H9 (cell line): Measurements from ENCODE around the gene DBNL. TPM values are rescaled to one million over a fixed set of nuclear protein-coding genes. Genes with fewer than 3 reads are reported as not detected.
A peak's percentile ranks its signal among the peaks of the same experiment; 100 is the strongest.
"Not testable (repeated sequence)": the region's sequence is repeated elsewhere in the genome, so short reads cannot be mapped to it uniquely, and the experiment has no call there.

Experiments
- DNase-seq: peaks from one replicate; pipeline ENCODE4 v3.0.0-alpha.2; 2017
- H2AFZ ChIP-seq: one replicate; pipeline ENCODE4 v1.6.1; 2013; ENCODE audit warnings: mild to moderate bottlenecking, low read length, control low read depth, moderate library complexity
- H2AK5ac ChIP-seq: 2 replicates; pipeline ENCODE4 v1.6.1; 2013; ENCODE audit warnings: low read length, control low read depth, mixed read lengths; ENCODE audit not compliant: insufficient read length
- H2BK120ac ChIP-seq: one replicate; pipeline ENCODE4 v1.6.1; 2013; ENCODE audit warnings: low read depth, mild to moderate bottlenecking, low read length, control low read depth, inconsistent platforms; ENCODE audit not compliant: poor library complexity, severe bottlenecking
- H2BK12ac ChIP-seq: 2 replicates; pipeline ENCODE4 v1.6.1; 2013; ENCODE audit warnings: low read length, control low read depth, mixed read lengths, low read depth; ENCODE audit not compliant: insufficient read length
- H2BK15ac ChIP-seq: 2 replicates; pipeline ENCODE4 v1.6.1; 2013; ENCODE audit warnings: low read depth, low read length, control low read depth
- H2BK20ac ChIP-seq: one replicate; pipeline ENCODE4 v1.6.1; 2013; ENCODE audit warnings: low read depth, mild to moderate bottlenecking, low read length, control low read depth, inconsistent platforms; ENCODE audit not compliant: poor library complexity, severe bottlenecking
- H2BK5ac ChIP-seq: 2 replicates; pipeline ENCODE4 v1.6.1; 2013; ENCODE audit warnings: low read length, control low read depth, mixed read lengths; ENCODE audit not compliant: insufficient read length
- H3K14ac ChIP-seq: 2 replicates; pipeline ENCODE4 v1.6.1; 2013; ENCODE audit warnings: low read length, control low read depth; ENCODE audit not compliant: insufficient read depth
- H3K18ac ChIP-seq: 2 replicates; pipeline ENCODE4 v1.6.1; 2013; ENCODE audit warnings: low read depth, mild to moderate bottlenecking, mixed read lengths, low read length, control low read depth; ENCODE audit not compliant: insufficient read length
- H3K23ac ChIP-seq: 2 replicates; pipeline ENCODE4 v1.6.1; 2013; ENCODE audit warnings: low read length, control low read depth, mixed read lengths, low read depth; ENCODE audit not compliant: insufficient read length
- H3K23me2 ChIP-seq: 2 replicates; pipeline ENCODE4 v1.6.1; 2013; ENCODE audit warnings: low read depth, mild to moderate bottlenecking, mixed read lengths, low read length, control low read depth; ENCODE audit not compliant: insufficient read length, poor library complexity, severe bottlenecking
- H3K27ac ChIP-seq: 2 replicates; pipeline ENCODE4 v1.5.1; 2013; ENCODE audit warnings: low read length, control low read depth, mixed read lengths, low read depth; ENCODE audit not compliant: insufficient read length
- H3K27me3 ChIP-seq: 2 replicates; pipeline ENCODE4 v1.6.1; 2013; ENCODE audit warnings: low read length, control low read depth, inconsistent platforms; ENCODE audit not compliant: insufficient read depth
- H3K4ac ChIP-seq: 2 replicates; pipeline ENCODE4 v1.6.1; 2013; ENCODE audit warnings: low read depth, mild to moderate bottlenecking, control low read depth, inconsistent platforms, low read length, moderate library complexity
- H3K4me1 ChIP-seq: 2 replicates; pipeline ENCODE4 v1.6.1; 2013; ENCODE audit warnings: low read length, control low read depth, inconsistent platforms; ENCODE audit not compliant: insufficient read depth
- H3K4me2 ChIP-seq: 2 replicates; pipeline ENCODE4 v1.6.1; 2013; ENCODE audit warnings: low read length, control low read depth, mixed read lengths; ENCODE audit not compliant: insufficient read length, insufficient read depth
- H3K56ac ChIP-seq: 2 replicates; pipeline ENCODE4 v1.6.1; 2013; ENCODE audit warnings: low read depth, mild to moderate bottlenecking, mixed read lengths, low read length, control low read depth; ENCODE audit not compliant: insufficient read length
- H3K79me1 ChIP-seq: 2 replicates; pipeline ENCODE4 v1.6.1; 2013; ENCODE audit warnings: low read depth, mild to moderate bottlenecking, moderate library complexity, low read length, control low read depth, inconsistent platforms; ENCODE audit not compliant: insufficient read depth, poor library complexity, severe bottlenecking
- H3K79me2 ChIP-seq: 2 replicates; pipeline ENCODE4 v1.6.1; 2013; ENCODE audit warnings: low read length, control low read depth, inconsistent platforms; ENCODE audit not compliant: insufficient read depth
- H3K9ac ChIP-seq: 2 replicates; pipeline ENCODE4 v1.6.1; 2013; ENCODE audit warnings: low read length, control low read depth, mixed read lengths; ENCODE audit not compliant: insufficient read length; ENCODE audit errors: extremely low read depth
- H3K9me3 ChIP-seq: one replicate; pipeline ENCODE4 v1.6.1; 2013; ENCODE audit warnings: low read depth, low read length, inconsistent platforms; ENCODE audit not compliant: control insufficient read depth
- H3T11ph ChIP-seq: one replicate; pipeline ENCODE4 v1.6.1; 2013; ENCODE audit warnings: mild to moderate bottlenecking, low read length, control low read depth, inconsistent platforms
- H4K20me1 ChIP-seq: one replicate; pipeline ENCODE4 v1.6.1; 2013; ENCODE audit not compliant: control insufficient read depth, insufficient read length, insufficient read depth
- H4K5ac ChIP-seq: 2 replicates; pipeline ENCODE4 v1.6.1; 2013; ENCODE audit warnings: low read depth, mild to moderate bottlenecking, mixed read lengths, low read length, control low read depth; ENCODE audit not compliant: insufficient read length
- H4K8ac ChIP-seq: replicated peaks from 2 replicates; pipeline ENCODE4 v1.6.1; 2013; ENCODE audit warnings: low read length, control low read depth, mixed read lengths, low read depth; ENCODE audit not compliant: insufficient read length
- H4K91ac ChIP-seq: 2 replicates; pipeline ENCODE4 v1.6.1; 2013; ENCODE audit warnings: low read depth, mild to moderate bottlenecking, moderate library complexity, mixed read lengths, low read length, control low read depth; ENCODE audit not compliant: insufficient read length
- H3K27ac Mint-ChIP-seq, 3 experiments: 2 replicates in 2 of 3; 3 replicates in 1 of 3; pipeline ENCODE4 v1.8.0; 2020 to 2021; ENCODE audit warnings: mixed read lengths in 3 of 3, mild to moderate bottlenecking in 1 of 3, moderate library complexity in 1 of 3
- H3K27me3 Mint-ChIP-seq: 2 replicates; pipeline ENCODE4 v1.8.0; 2021; ENCODE audit warnings: low read depth, mild to moderate bottlenecking, moderate library complexity, mixed read lengths
- H3K36me3 Mint-ChIP-seq, 3 experiments: 2 replicates in 2 of 3; 3 replicates in 1 of 3; pipeline ENCODE4 v1.8.0; 2020 to 2021; ENCODE audit warnings: low read depth in 3 of 3, mixed read lengths in 3 of 3; ENCODE audit not compliant: insufficient read depth in 1 of 3
- H3K4me1 Mint-ChIP-seq, 2 experiments: 2 replicates each; pipeline ENCODE4 v1.8.0; 2020; ENCODE audit warnings: mixed read lengths in 2 of 2
- H3K4me3 Mint-ChIP-seq, 2 experiments: 2 replicates in 1 of 2; 3 replicates in 1 of 2; pipeline ENCODE4 v1.8.0; 2020 to 2021; ENCODE audit warnings: mild to moderate bottlenecking in 2 of 2, mixed read lengths in 2 of 2, moderate library complexity in 1 of 2
- H3K9me3 Mint-ChIP-seq, 2 experiments: 2 replicates in 1 of 2; 3 replicates in 1 of 2; pipeline ENCODE4 v1.8.0; 2020; ENCODE audit warnings: mild to moderate bottlenecking in 2 of 2, mixed read lengths in 2 of 2, moderate library complexity in 1 of 2
- WGBS: extraction: QIAGEN DNeasy Blood & Tissue Kit; methylation state at CpG from one replicate; pipeline ENCODE4 v1.1.7; 2013; ENCODE audit warnings: missing lambda C conversion rate, low lambda C conversion rate, mixed read lengths; ENCODE audit not compliant: insufficient read length; ENCODE audit errors: extremely low coverage; 5-methylcytosine and 5-hydroxymethylcytosine counted together
- long read RNA-seq: library from polyadenylated mRNA; unstranded; transcript quantifications from one replicate; pipeline ENCODE4 v2.0.0, GENCODE V29; 2020
- total RNA-seq: library from RNA; stranded (reverse); gene quantifications from 2 replicates; pipeline ENCODE4 v1.2.1, GENCODE V29; 2021
- TF ChIP-seq, protein P1 (sequence below): fragments of 200-600 bp; sonication (generic); conservative IDR thresholded peaks from 3 replicates; pipeline ENCODE4 v1.8.0; 2021; ENCODE audit warnings: antibody characterized with exemption, mild to moderate bottlenecking

Gene DBNL
- total RNA-seq: 51.3 and 52.8 TPM in 2 replicates
- long read RNA-seq, transcript DBNL-210 (13 exons, 1,808 nt): major isoform, 333 of 588 reads
- long read RNA-seq, transcript DBNL-217 (13 exons, 2,068 nt): minor isoform, 12 of 588 reads
- long read RNA-seq, transcript DBNL-220 (13 exons, 2,117 nt): minor isoform, 109 of 588 reads
- long read RNA-seq, partial matches to known transcripts: 10 of 588 reads
- long read RNA-seq, other reads (novel, unspliced or antisense): 114 of 588 reads

DNA sequence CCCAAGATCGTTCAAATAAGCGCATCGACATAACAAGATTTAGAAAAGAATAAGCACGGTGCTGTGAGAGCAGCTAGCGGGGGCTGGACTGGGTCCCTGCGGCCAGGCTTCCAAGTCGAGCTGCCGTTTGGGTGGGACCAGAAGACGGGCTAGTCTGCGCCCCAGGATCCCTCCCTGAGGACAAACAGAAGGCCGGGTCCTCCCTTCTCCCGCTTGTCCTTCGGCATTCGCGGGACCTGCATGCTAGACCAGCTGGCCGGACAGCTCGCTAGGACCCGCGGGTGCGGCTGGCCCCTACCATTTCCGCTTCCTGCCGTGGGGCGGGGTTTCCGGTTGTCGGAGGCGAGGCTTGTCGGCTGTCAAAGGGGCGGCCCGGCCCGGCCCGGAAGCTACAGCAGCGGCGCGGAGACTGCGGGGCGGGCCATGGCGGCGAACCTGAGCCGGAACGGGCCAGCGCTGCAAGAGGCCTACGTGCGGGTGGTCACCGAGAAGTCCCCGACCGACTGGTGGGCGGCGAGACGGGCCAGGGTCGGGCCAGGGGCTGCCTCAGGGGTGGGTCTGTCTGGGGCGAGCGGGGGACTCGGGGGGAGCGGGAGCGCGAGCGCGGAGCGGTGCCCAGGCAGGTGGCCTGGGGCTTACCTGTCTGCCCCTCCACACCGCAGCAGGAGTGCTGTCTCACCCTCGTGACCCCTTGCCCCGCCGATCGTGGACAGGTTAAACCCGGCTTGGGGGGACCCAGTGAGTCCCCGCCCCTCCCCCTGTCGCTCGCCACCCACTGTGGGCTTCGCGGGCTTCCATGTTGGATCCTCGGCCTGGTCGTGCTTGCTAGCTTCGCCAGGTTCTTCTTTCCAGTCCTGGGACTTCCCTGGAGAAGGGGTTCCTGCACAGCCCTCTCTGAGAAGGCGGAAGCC lies at the start of gene DBNL:
TSS of gene DBNL (plus strand) at position 388 of the 911 bp plus-strand sequence. CDS start at position 424, 36 bp downstream.
- Histone ChIP-seq H3K23ac (no peak within 1 kb of the TSS), H3K4ac (no peak within 1 kb of the TSS), H3K27ac (no peak within 1 kb of the TSS), H2BK5ac (no peak within 1 kb of the TSS), H3K79me2 (peaks cover 2% of the 10 kb centered on the region; the same call in 1 of the 2 replicates), H2BK120ac (no peak within 1 kb of the TSS), H2BK12ac (no peak within 1 kb of the TSS), H2BK20ac (no peak within 1 kb of the TSS), H3K4me2 (peak within 1 kb of the TSS; percentile 81), H3K79me1 (no peaks in the 10 kb centered on the region), H4K91ac (no peak within 1 kb of the TSS), H2AFZ (peak within 1 kb of the TSS; percentile 11), H3K9ac (peak within 1 kb of the TSS; percentile 51), H4K5ac (no peak within 1 kb of the TSS), H3K18ac (no peak within 1 kb of the TSS), H3K4me1 (no peaks in the 10 kb centered on the region; the same call in 1 of the 2 replicates), H3K23me2 (peaks cover 15% of the 10 kb centered on the region), H3K14ac (no peak within 1 kb of the TSS), H3T11ph (no peak within 1 kb of the TSS), H3K27me3 (no peaks in the 10 kb centered on the region), H4K8ac (no peak within 1 kb of the TSS), H2BK15ac (no peak within 1 kb of the TSS), H3K9me3 (no peaks in the 10 kb centered on the region), H3K56ac (no peak within 1 kb of the TSS), H2AK5ac (no peak within 1 kb of the TSS), H4K20me1 (no peaks in the 10 kb centered on the region)
- peak; percentile 94 for DNase-seq
- Mint-ChIP-seq H3K9me3 (peaks cover 2 to 3% of the 10 kb centered on the region in 2 experiments; a peak in 4 of 5 replicates), H3K36me3 (peaks cover 0 to 11% (median 1%) of the 10 kb centered on the region in 3 experiments; a peak in 5 of 7 replicates), H3K4me1 (peaks cover 14 to 21% of the 10 kb centered on the region in 2 experiments), H3K27ac (peak within 1 kb of the TSS; percentile 27 to 92 (median 81); a peak in 3 of 7 replicates), H3K4me3 (peak within 1 kb of the TSS; percentile 84 to 87), H3K27me3 (peaks cover 19% of the 10 kb centered on the region)
- no CpG with 5 or more reads among the region's 74 CpGs for WGBS
- TF ChIP-seq, protein P1, sequence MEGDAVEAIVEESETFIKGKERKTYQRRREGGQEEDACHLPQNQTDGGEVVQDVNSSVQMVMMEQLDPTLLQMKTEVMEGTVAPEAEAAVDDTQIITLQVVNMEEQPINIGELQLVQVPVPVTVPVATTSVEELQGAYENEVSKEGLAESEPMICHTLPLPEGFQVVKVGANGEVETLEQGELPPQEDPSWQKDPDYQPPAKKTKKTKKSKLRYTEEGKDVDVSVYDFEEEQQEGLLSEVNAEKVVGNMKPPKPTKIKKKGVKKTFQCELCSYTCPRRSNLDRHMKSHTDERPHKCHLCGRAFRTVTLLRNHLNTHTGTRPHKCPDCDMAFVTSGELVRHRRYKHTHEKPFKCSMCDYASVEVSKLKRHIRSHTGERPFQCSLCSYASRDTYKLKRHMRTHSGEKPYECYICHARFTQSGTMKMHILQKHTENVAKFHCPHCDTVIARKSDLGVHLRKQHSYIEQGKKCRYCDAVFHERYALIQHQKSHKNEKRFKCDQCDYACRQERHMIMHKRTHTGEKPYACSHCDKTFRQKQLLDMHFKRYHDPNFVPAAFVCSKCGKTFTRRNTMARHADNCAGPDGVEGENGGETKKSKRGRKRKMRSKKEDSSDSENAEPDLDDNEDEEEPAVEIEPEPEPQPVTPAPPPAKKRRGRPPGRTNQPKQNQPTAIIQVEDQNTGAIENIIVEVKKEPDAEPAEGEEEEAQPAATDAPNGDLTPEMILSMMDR: no peak

DNA sequence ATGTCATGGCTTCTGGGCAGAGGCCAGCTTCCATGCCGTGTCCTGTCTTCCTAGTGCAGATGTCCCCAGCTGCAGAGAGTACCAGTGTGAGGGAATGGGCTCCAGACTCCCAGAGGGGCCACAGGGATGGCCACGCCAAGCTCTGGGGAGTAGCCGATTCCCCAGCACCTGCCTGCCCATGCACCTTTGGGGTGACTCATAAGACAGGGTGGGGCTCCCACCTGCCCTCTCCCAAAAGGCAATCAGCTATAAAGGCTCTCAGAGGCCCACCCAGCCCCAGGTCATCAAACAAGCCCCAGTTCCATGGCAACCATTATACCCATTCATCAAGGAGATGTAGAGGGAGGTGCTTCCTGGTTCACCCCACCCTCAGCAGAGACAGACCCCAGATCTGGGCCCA lies 47.0 kb upstream of the DBNL start, which contains the start of gene SPDYE1:
TSS of gene SPDYE1 (plus strand) at position 366 of the 400 bp plus-strand sequence. CDS start 2,053 bp downstream, outside the sequence.
- not testable (repeated sequence) for H3K4me3 Mint-ChIP-seq, H2BK5ac ChIP-seq, H3K9me3 ChIP-seq, H3K23me2 ChIP-seq, H4K20me1 ChIP-seq, H2BK12ac ChIP-seq, H4K5ac ChIP-seq, H3K9me3 Mint-ChIP-seq, H2BK120ac ChIP-seq, H2AFZ ChIP-seq, H3K4ac ChIP-seq, H3K18ac ChIP-seq, H3K14ac ChIP-seq, H3T11ph ChIP-seq, DNase-seq, H3K79me1 ChIP-seq, H3K27me3 ChIP-seq, H3K27me3 Mint-ChIP-seq, H3K9ac ChIP-seq, H3K23ac ChIP-seq, H3K79me2 ChIP-seq, H3K4me1 Mint-ChIP-seq, H3K4me2 ChIP-seq, H3K36me3 Mint-ChIP-seq, H2BK15ac ChIP-seq, H2BK20ac ChIP-seq, H3K27ac ChIP-seq, H3K27ac Mint-ChIP-seq, H4K91ac ChIP-seq, H4K8ac ChIP-seq, H3K56ac ChIP-seq, H3K4me1 ChIP-seq, H2AK5ac ChIP-seq
- WGBS: no CpG with 5 or more reads among the region's 3 CpGs
